Measurements from ENCODE around the gene ATP6V1G1. TPM values are rescaled to one million over a fixed set of nuclear protein-coding genes. Genes with fewer than 3 reads are reported as not detected.
A peak's percentile ranks its signal among the peaks of the same experiment; 100 is the strongest.
"Not testable (repeated sequence)": the region's sequence is repeated elsewhere in the genome, so short reads cannot be mapped to it uniquely, and the experiment has no call there.

The ATP6V1G1 gene
- total RNA-seq, 1 donor from 2014 or later: 279 TPM

- H3K4me3 ChIP-seq (ENCODE audit: low read depth, low read length): no peak overlapping the region
- no peak for FAIRE-seq
Observed at GRCh38 chr9:114591849-114592248, 4.3 kb downstream of the ATP6V1G1 start.

DNA sequence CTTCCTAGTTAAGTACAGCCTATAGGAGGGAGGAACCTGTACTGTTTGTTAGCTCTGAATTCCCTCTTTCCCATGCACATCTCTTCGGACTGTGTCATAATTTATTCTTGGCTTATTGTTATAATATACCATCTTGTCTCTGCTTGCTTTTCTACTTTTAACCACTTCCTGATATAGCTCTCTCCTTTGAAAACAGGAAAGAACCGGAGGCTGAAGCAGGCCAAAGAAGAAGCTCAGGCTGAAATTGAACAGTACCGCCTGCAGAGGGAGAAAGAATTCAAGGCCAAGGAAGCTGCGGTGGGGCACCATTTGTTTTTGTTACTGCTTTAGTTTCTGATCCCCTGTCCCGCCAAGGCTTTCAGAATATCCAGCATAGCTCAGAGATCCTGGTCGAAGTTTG, 4.8 kb downstream of the ATP6V1G1 start:
- no peak overlapping the region for H3K4me3 ChIP-seq (ENCODE audit: low read depth, low read length)
- no peaks in the 10 kb centered on the region for H3K27me3 ChIP-seq (ENCODE audit: control insufficient read depth, insufficient read depth, low read length)
- FAIRE-seq (no peak), DNase-seq (ENCODE audit: low read depth) (peak; percentile 91)
- peak; percentile 42 for TF ChIP-seq CTCF (IDR thresholded peaks at IDR 0.05; ENCODE audit: insufficient read depth, low read length, severe bottlenecking)
- peaks cover 12% of the 10 kb centered on the region for H3K36me3 ChIP-seq (ENCODE audit: control insufficient read depth, insufficient read depth, low read length)

More at GRCh38 chr9:114591849-114592248, 4.3 kb downstream of the ATP6V1G1 start:
- H3K27me3 ChIP-seq (ENCODE audit: control insufficient read depth, insufficient read depth, low read length): no peaks in the 10 kb centered on the region
- peaks cover 10% of the 10 kb centered on the region for H3K36me3 ChIP-seq (ENCODE audit: control insufficient read depth, insufficient read depth, low read length)
- TF ChIP-seq CTCF (IDR thresholded peaks at IDR 0.05; ENCODE audit: insufficient read depth, low read length, severe bottlenecking): no peak
- no peak for DNase-seq (ENCODE audit: low read depth)

DNA sequence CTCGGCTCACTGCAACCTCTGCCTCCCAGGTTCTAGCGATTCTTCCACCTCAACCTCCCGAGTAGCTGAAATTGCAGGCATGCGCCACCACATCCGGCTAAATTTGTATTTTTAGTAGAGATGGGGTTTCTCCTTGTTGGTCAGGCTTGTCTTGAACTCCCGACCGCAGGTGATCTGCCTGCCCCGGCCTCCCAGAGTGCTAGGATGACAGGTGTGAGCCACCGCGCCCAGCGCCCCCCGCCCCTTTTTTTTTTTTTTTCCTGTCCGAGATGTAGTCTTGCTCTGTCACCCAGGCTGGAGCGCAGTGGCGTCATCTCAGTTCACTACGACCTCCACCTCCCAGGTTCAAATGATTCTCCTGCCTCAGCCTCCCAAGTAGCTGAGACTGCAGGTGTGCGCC, 6.6 kb downstream of the ATP6V1G1 start:
- TF ChIP-seq CTCF (IDR thresholded peaks at IDR 0.05; ENCODE audit: insufficient read depth, low read length, severe bottlenecking): no peak
- DNase-seq (ENCODE audit: low read depth) (no peak), FAIRE-seq (no peak)
- Histone ChIP-seq H3K36me3 (ENCODE audit: control insufficient read depth, insufficient read depth, low read length) (peaks cover 12% of the 10 kb centered on the region), H3K4me3 (ENCODE audit: low read depth, low read length) (no peak overlapping the region), H3K27me3 (ENCODE audit: control insufficient read depth, insufficient read depth, low read length) (no peaks in the 10 kb centered on the region)

DNA sequence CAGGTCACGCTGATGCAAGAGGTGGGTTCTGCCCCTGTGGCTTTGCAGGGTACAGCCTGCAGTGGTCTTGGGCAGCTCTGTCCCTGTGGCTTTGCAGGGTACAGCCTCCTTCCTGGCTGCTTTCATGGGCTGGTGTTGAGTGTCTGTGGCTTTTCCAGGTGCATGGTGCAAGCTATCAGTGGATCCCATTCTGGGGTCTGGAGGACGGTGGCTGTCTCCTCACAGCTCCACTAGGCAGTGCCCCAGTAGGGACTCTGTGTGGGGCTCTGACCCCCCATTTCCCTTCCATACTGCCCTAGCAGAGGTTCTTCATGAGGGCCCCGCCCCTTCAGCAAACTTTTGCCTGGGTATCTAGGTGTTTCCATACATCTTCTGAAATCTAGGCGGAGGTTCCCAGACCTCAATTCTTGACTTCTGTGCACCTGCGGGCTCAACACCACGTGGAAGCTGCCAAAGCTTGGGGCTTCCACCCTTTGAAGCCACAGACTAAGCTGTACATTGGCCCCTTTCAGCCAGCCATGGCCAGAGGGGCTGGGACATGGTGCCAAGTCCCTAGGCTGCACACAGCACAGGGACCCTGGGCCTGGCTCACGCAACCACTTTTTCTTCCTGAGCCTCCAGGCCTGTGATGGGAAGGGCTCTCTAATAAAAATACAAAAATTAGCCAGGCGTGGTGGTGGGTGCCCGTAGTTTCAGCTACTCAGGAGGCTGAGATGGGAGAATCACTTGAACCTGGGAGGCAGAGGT, 13.1 kb downstream of the ATP6V1G1 start:
- H3K36me3 ChIP-seq (ENCODE audit: control insufficient read depth, insufficient read depth, low read length); FAIRE-seq; H3K27me3 ChIP-seq (ENCODE audit: control insufficient read depth, insufficient read depth, low read length); H3K4me3 ChIP-seq (ENCODE audit: low read depth, low read length); DNase-seq (ENCODE audit: low read depth): not testable (repeated sequence)

GRCh38 chr9:114601787-114602186, 14.2 kb downstream of the ATP6V1G1 start:
- FAIRE-seq; H3K27me3 ChIP-seq (ENCODE audit: control insufficient read depth, insufficient read depth, low read length); DNase-seq (ENCODE audit: low read depth); H3K36me3 ChIP-seq (ENCODE audit: control insufficient read depth, insufficient read depth, low read length); H3K4me3 ChIP-seq (ENCODE audit: low read depth, low read length): not testable (repeated sequence)

DNA sequence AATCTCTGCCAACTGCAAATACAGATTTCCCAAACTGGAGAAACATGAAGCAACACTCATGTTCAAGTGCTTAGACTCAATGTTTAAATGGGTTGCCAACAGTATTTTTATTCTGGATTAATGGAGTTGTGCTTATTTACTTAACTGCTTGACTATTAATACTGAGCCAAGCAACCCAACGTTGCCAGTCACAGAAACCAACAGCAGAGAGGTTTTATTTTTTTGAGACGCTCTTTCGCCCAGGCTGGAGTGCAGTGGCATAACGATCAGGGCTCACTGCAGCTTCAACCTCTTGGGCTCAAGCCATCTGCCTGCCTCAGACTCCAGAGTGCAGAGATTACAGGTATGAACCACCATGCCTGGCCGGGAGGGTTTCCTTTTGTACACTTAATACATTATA, 15.1 kb downstream of the ATP6V1G1 start:
- no peaks in the 10 kb centered on the region for H3K27me3 ChIP-seq (ENCODE audit: control insufficient read depth, insufficient read depth, low read length)
- FAIRE-seq: no peak
- DNase-seq (ENCODE audit: low read depth): no peak
- H3K36me3 ChIP-seq (ENCODE audit: control insufficient read depth, insufficient read depth, low read length): no peaks in the 10 kb centered on the region
- TF ChIP-seq CTCF (IDR thresholded peaks at IDR 0.05; ENCODE audit: insufficient read depth, low read length, severe bottlenecking): no peak
- no peak overlapping the region for H3K4me3 ChIP-seq (ENCODE audit: low read depth, low read length)

DNA sequence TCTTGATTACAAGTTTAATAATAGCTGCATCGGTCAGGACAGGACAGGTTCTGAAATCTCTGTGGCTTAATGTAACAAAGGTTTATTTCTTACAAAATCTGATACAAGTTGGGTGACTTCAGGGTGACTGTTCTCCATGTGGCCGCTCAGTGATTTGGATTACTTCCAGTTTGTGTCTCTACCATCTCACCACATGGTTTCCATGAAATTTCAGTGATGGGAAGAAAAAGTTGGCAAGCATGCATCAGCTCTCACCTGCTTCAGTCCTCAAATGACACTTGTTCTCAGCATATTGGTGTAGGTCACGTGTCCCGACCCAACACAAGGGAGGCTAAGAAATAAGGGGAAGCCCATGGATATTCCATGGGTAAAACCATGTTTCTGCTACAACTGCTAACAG, 15.7 kb downstream of the ATP6V1G1 start:
- FAIRE-seq: no peak
- DNase-seq (ENCODE audit: low read depth): no peak
- Histone ChIP-seq H3K27me3 (ENCODE audit: control insufficient read depth, insufficient read depth, low read length) (no peaks in the 10 kb centered on the region), H3K4me3 (ENCODE audit: low read depth, low read length) (no peak overlapping the region), H3K36me3 (ENCODE audit: control insufficient read depth, insufficient read depth, low read length) (no peaks in the 10 kb centered on the region)
- TF ChIP-seq CTCF (IDR thresholded peaks at IDR 0.05; ENCODE audit: insufficient read depth, low read length, severe bottlenecking): no peak

All from bronchial epithelial cell (primary cell).